ENCODE results near the gene NECTIN3. TPM values are rescaled to one million over a fixed set of nuclear protein-coding genes. Genes with fewer than 3 reads are reported as not detected.
A peak's percentile ranks its signal among the peaks of the same experiment; 100 is the strongest.

Gene NECTIN3
- total RNA-seq, 1 donor from 2014 or later = 20.4 TPM

GRCh38 chr3:111047812-111048435 is 23.7 kb upstream of the NECTIN3 start:
- Histone ChIP-seq H3K27ac (no peak overlapping the region), H3K4me1 (no peaks in the 10 kb centered on the region), H3K4me3 (no peak overlapping the region), H3K9me3 (no peaks in the 10 kb centered on the region), H3K27me3 (no peaks in the 10 kb centered on the region), H3K36me3 (no peaks in the 10 kb centered on the region)
- intact Hi-C loops (cut with DNase I) = no loop called here
- no peak for DNase-seq (ENCODE audit: extremely low spot score in 2 of 2)
- TF ChIP-seq POLR2A (IDR thresholded peaks at IDR 0.05) = no peak
- TF ChIP-seq, protein P1, sequence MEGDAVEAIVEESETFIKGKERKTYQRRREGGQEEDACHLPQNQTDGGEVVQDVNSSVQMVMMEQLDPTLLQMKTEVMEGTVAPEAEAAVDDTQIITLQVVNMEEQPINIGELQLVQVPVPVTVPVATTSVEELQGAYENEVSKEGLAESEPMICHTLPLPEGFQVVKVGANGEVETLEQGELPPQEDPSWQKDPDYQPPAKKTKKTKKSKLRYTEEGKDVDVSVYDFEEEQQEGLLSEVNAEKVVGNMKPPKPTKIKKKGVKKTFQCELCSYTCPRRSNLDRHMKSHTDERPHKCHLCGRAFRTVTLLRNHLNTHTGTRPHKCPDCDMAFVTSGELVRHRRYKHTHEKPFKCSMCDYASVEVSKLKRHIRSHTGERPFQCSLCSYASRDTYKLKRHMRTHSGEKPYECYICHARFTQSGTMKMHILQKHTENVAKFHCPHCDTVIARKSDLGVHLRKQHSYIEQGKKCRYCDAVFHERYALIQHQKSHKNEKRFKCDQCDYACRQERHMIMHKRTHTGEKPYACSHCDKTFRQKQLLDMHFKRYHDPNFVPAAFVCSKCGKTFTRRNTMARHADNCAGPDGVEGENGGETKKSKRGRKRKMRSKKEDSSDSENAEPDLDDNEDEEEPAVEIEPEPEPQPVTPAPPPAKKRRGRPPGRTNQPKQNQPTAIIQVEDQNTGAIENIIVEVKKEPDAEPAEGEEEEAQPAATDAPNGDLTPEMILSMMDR (IDR thresholded peaks at IDR 0.05) = no peak
- no peak for TF ChIP-seq POLR2AphosphoS5 (IDR thresholded peaks at IDR 0.05; ENCODE audit: insufficient read depth in 1 of 2, low read depth in 1 of 2)

- intact Hi-C loops (cut with DNase I) = no loop called here
- no peaks in the 10 kb centered on the region for H3K9me3 ChIP-seq
These were observed 20.3 kb upstream of the NECTIN3 start for GRCh38 chr3:111051354-111051753.

GRCh38 chr3:111068574-111068973 is 3.0 kb upstream of the NECTIN3 start:
- no peak overlapping the region for H3K27ac ChIP-seq
- no peak for TF ChIP-seq POLR2AphosphoS5 (IDR thresholded peaks at IDR 0.05; ENCODE audit: insufficient read depth in 1 of 2, low read depth in 1 of 2)
- TF ChIP-seq, protein P1 (IDR thresholded peaks at IDR 0.05) = no peak
- TF ChIP-seq POLR2A (IDR thresholded peaks at IDR 0.05) = no peak

More at GRCh38 chr3:111051354-111051753, 20.3 kb upstream of the NECTIN3 start:
- TF ChIP-seq POLR2A (IDR thresholded peaks at IDR 0.05) (no peak), POLR2AphosphoS5 (IDR thresholded peaks at IDR 0.05; ENCODE audit: insufficient read depth in 1 of 2, low read depth in 1 of 2) (no peak)
- TF ChIP-seq, protein P1 (IDR thresholded peaks at IDR 0.05) = no peak
- no peaks in the 10 kb centered on the region for H3K4me1 ChIP-seq
- no peak for DNase-seq (ENCODE audit: extremely low spot score in 2 of 2)
- H3K4me3 ChIP-seq = no peak overlapping the region
- no peak overlapping the region for H3K27ac ChIP-seq
- no peaks in the 10 kb centered on the region for H3K27me3 ChIP-seq
- no peaks in the 10 kb centered on the region for H3K36me3 ChIP-seq

DNA sequence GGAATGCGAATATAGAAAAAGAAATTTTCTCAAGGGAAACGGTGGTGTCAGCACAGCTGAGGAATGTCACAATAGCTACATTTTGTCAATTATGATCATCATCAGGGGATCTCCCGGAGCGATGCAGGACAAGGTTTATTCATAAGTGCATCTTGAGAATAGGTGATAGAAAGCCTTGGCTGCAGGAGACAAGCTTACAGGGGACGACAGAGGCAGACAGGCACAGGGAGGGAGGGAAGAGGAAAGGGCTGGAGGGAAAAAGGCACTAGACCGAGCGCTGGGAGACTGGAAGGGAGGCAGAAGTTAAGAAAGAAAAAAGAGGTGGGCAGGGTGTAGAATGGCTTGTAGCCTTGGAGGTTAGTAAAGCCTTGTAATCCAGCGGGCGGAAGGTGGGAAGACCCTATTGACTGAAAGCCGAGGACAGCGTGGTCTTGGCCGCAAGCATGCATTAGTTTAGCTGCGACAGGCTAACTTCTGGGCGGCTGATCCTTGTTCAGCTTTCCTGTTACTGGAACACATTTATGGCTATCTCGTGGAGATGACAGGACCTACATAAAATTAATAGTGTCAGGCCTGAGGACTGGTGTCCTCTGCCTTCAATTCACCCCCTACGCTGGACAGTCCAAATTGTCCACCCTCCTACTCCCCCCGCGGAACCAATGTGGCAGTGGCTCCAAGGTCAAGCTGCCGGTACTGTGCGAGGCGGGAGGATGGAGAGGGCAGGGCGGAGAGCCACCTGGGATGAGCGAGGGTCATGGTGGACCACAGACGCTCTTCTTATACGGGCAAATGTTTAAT is 1.4 kb upstream of the NECTIN3 start:
- Histone ChIP-seq H3K4me3 (peak overlapping the region; percentile 91 to 93), H3K36me3 (no peaks in the 10 kb centered on the region), H3K27me3 (no peaks in the 10 kb centered on the region), H3K27ac (peak overlapping the region; percentile 95), H3K4me1 (peaks cover 30% of the 10 kb centered on the region), H3K9me3 (no peaks in the 10 kb centered on the region)
- DNase-seq (ENCODE audit: extremely low spot score in 2 of 2) = no peak
- intact Hi-C loops (cut with DNase I) = no loop called here
- TF ChIP-seq, protein P1 (IDR thresholded peaks at IDR 0.05) = no peak
- TF ChIP-seq POLR2AphosphoS5 (IDR thresholded peaks at IDR 0.05; ENCODE audit: insufficient read depth in 1 of 2, low read depth in 1 of 2) = no peak
- no peak for TF ChIP-seq POLR2A (IDR thresholded peaks at IDR 0.05)

More at GRCh38 chr3:111068574-111068973, 3.0 kb upstream of the NECTIN3 start:
- intact Hi-C loops (cut with DNase I) = no loop called here
- Histone ChIP-seq H3K9me3 (no peaks in the 10 kb centered on the region), H3K4me1 (peaks cover 20% of the 10 kb centered on the region), H3K36me3 (no peaks in the 10 kb centered on the region), H3K4me3 (no peak overlapping the region), H3K27me3 (no peaks in the 10 kb centered on the region)
- no peak for DNase-seq (ENCODE audit: extremely low spot score in 2 of 2)
